Activated CD8-positive, alpha-beta memory T cell treated with anti-CD3 and anti-CD28 coated beads, Interleukin-2, amount 50 U/mL, for 24 hours (primary cell): ENCODE results near the gene HES2.
A peak's percentile ranks its signal among the peaks of the same experiment; 100 is the strongest.
"Not testable (repeated sequence)": the region's sequence is repeated elsewhere in the genome, so short reads cannot be mapped to it uniquely, and the experiment has no call there.

Experiments used
- DNase-seq: peaks from one replicate; pipeline ENCODE4 v3.0.0-alpha.2; 2020; ENCODE audit errors: extremely low read depth

The HES2 gene

DNA sequence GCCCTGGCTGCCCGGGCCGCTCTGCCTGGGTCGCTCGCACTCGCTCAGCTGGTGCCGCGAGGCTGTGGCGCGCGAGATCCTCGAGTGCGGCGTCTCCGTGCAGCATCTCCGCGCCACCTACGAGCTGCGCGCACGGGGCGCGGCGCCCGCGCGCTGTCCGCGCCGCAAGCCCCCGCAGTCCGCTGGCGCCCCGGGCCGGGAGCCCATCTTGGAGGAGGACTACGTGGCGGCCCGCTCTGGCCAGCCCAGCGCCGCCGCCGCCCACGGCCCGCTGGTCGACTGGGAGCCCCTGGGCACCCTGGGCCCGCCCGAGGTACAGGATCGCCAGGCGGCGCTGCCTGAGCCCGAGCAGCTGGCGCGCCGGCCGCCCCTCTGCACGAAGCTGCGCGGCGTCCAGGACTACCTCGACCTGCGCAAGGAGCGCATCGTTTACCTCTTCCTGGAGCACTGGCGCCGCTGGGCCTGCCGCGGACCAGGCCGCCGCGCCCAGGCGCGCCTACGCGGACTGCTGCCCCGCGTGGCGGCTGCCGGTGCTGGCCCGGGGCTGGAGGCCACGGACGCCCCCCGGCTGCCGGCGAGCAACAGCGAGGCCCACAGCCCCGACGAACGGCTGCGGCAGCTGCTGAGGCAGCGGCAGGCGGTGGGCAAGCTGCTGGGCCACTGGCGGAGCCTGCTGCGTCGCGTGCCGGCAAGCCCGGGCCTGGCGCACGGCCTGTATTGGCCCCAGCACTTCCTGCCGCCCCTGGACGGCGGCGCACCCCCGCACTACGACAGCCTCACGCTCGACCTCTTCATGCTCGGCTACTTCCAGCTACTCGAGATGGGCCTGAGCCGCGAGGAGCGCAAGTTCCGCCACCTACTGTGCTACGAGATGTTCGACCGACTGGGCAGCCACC is 35.4 kb upstream of the HES2 start:
- DNase-seq: no peak

GRCh38 chr1:6453895-6454855 is 34.5 kb upstream of the HES2 start:
- not testable (repeated sequence) for DNase-seq

- DNase-seq: no peak
Observed at GRCh38 chr1:6450943-6451373, 31.2 kb upstream of the HES2 start.

DNA sequence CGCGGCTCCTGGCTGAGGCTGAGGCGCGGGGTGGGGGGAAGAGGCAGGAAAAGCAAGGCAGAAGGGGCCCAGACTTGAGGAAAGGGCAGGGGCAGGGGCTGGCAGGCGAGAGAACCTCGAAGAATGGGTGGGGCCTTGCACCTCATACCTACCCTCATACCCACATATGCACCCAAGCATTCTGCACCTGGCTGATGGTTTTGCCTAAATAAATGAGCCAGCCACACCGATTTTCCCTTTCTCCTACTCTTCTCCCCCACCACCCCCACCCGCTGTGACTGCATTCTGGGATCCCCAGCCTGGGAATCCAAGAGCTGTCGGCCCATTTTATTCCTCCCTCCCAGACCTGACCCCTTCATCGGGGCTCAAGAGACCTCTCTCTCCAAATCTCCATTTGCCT is 30.8 kb upstream of the HES2 start:
- DNase-seq: not testable (repeated sequence)

GRCh38 chr1:6450005-6450450 is 30.3 kb upstream of the HES2 start:
- DNase-seq: no peak

GRCh38 chr1:6448749-6449631 is 29.3 kb upstream of the HES2 start:
- DNase-seq: no peak

- no peak for DNase-seq
Observed at GRCh38 chr1:6447818-6448748, 28.4 kb upstream of the HES2 start.

DNA sequence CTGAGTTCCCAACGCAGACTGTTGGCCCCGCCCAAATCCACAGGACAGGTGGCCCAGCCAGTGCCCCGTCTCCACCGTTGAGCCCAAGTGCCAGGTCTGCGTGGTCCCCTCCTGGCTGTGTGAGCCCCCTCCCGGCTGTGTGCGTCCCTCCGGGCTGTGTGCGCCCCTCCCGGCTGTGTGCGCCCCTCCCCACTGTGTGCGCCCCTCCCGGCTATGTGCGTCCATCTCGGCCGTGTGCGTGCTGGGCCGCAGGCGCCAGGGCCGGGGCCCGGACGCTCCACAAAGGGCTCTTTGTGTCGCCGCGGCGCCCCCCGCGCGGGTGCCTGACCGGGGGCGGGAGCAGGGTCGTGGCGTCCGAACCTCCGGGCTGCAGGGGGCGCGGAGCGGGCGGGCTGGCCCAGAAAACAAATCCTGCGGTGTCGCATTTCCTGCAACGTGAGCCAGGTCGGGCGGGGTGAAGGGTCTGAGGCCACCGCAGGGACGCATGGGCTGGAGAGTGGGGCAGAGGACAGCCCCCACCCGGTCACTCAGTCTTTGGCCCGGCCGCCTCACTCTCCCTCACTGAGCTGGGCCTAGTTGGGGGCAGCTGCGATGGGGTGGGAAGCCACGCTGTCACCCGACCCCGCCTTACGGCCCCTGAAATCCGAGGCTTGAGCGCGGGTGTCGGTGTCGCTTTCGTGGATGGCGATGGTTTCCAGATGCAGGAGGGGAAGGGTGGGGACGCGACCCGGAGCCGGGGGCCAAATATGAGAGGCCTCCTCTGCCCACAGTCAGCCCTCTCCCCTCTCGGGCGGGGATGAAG is 27.5 kb upstream of the HES2 start:
- no peak for DNase-seq

DNA sequence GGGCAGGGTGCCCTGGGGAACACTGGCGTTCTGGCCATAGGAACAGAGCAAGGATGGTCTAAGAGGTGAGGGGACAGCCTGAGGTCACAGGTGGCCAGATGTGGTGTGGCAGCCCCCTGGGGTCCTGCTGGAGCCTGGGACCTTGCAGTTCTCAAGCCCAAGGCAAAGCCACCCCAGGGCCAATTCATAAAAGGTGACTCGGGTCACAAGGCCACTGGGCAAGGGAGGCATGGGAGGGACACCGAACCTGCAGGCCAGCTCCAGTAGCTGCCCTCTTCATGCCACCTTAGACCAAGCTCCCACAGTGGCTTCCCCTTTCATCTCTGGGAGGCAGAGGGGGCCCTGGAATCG is 26.9 kb upstream of the HES2 start:
- DNase-seq: no peak

DNA sequence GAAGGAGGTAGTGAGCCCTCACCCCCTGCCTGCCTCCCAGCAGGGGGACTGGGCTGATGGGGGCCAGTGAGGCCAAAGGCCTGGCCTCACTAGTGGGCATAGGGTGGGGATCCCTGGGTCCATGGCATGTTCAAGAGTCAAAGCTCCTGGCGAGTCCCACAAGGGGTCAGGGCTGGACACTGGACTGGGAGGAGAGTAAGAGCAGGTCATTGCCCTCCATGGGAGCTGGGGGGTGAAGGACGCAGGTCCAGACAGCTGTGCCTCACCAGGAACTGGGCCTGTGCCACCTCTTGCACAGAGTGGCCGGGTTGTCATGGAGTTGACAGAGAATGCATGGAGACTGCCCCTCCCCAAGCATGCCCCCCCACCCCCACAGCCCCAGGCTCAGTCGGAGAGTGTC is 26.2 kb upstream of the HES2 start:
- DNase-seq: not testable (repeated sequence)

DNA sequence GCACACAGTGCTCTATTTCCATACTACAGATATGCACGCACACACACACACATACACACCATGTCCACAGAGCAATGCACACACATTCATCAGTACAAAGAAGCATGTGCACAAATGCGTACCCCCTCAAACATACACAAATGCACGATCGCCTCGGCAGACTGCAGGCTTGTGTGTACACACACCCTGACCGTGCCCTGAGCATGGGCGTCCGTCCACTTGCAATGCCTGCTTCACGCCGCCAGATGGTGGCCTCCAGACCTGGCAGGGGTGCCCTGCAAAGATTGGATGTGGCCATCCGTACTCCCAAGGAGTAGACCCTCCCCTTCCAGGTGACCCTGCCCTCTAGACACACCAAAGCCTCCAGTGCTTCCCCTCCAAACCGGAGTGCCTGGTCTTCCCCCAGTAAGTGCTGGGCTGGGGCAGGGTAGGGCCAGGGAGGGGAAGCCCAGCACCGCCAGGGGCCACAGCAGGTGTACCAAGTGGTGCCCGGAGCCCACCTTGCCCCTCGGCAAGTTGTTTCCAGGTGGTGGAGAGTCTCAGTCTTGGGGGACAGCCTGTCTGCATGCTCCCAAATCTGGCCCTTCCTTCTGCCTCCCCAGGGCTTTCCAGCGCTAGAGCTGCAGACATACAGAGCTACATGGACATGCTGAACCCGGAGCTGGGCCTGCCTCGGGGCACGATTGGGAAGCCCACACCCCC is 25.5 kb upstream of the HES2 start:
- no peak for DNase-seq

GRCh38 chr1:6444377-6444776 is 24.7 kb upstream of the HES2 start:
- DNase-seq: no peak

- no peak for DNase-seq
Observed at GRCh38 chr1:6443339-6444115, 23.8 kb upstream of the HES2 start.

DNA sequence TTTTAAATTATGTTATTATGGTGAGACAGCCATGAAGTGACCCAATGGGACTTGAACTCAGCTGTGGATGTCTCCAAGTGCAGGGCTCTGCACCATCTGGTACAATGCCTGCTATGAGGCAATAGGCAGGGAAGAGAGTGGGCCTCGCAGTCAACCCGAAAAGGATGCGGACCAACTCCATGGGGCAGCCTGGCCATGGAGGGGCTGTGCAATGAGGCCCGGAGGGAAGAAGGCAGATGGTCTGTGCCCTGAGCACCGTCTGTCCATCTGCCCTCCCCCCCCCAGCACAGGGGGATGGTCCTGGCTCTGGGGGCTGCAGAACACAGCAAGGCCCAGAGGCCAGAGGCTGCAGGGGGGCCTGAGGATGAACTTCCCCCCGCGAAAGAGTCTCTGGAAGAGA is 21.9 kb upstream of the HES2 start:
- no peak for DNase-seq

DNA sequence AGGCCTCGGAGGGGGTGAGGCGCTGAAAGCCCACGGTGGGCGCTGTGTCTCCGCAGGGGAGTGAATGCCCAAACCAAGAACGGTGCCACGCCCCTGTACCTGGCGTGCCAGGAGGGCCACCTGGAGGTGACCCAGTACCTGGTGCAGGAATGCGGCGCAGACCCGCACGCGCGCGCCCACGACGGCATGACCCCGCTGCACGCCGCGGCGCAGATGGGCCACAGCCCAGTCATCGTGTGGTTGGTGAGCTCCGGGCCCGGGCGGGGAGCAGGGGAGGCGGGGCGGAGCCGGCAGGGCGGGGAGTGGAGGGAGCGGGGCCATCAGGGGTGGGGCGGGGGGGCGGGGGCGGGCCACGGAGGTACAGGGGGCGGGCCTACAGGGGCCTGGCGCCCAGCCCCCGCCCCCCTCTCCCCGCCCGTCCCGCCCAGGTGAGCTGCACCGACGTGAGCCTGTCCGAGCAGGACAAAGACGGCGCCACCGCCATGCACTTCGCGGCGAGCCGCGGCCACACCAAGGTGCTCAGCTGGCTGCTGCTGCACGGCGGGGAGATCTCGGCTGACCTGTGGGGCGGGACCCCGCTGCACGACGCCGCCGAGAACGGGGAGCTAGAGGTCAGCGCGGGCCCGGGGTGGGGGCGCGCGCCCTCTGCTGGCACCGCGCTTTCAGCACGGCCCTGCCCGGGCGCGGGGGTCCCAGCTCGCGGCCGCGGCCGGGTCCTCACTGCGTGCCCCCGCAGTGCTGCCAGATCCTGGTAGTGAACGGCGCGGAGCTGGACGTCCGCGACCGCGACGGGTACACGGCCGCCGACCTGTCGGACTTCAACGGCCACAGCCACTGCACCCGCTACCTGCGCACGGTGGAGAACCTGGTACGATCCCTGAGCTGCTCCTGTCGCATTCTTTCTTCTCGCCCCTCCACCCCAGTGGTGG is 20.7 kb upstream of the HES2 start:
- peak; percentile 30 for DNase-seq

GRCh38 chr1:6438047-6438525 is 18.4 kb upstream of the HES2 start:
- no peak for DNase-seq
